Gastrocnemius medialis (tissue), 4 donors: ENCODE data around the gene SPOCK1.

ENCODE experiments used
- CTCF ChIP-seq, 5 experiments: fragments of 450-650 bp in 3 of 5; fragments of 200-600 bp in 2 of 5; sonication (generic) in 2 of 5; IDR thresholded peaks in 4 of 5; conservative IDR thresholded peaks in 1 of 5; 1 replicate in 4 of 5; 2 replicates in 1 of 5; pipeline ENCODE4 v1.5.1; 2016 to 2019; ENCODE audit warnings: antibody characterized with exemption in 5 of 5, mild to moderate bottlenecking in 3 of 5, moderate library complexity in 3 of 5
- POLR2A ChIP-seq, 2 donors: fragments of 450-650 bp; IDR thresholded peaks; one replicate each; pipeline ENCODE4 v1.6.1; 2017; ENCODE audit warnings: antibody characterized with exemption in 2 of 2, mild to moderate bottlenecking in 2 of 2, moderate library complexity in 2 of 2

GRCh38 chr5:137305971-137306602 is 193.0 kb downstream of the SPOCK1 start:
- no peak for TF ChIP-seq POLR2A (IDR thresholded peaks at IDR 0.05)
- no peak for TF ChIP-seq CTCF (IDR thresholded peaks at IDR 0.05 in 4 of 5, conservative IDR thresholded peaks at IDR 0.05 in 1 of 5)
